ENCODE data around the gene FAM83F. TPM values are rescaled to one million over a fixed set of nuclear protein-coding genes. Genes with fewer than 3 reads are reported as not detected.

FAM83F gene
- polyA plus RNA-seq, 5 donors = 0.14 to 0.36 (median 0.34) TPM

DNA sequence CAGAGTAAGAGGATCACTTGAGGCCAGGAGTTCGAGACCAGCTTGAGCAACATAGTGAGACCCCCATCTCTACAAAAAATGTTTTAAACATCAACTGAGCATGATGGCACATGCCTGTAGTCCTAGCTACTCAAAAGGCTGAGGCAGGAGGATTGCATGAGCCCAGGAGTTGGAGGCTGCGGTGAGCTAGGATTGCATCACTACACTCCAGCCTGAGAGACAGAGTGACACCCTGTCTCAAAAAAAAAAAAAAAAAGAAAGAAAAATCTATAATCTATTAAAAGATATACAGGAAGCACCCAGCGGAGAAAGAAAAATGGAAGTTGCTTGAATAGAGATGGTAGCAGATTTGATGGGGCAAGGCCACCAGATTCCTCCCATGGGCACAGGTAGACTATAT, 61.8 kb downstream of the FAM83F start:
- no peak for DNase-seq

DNA sequence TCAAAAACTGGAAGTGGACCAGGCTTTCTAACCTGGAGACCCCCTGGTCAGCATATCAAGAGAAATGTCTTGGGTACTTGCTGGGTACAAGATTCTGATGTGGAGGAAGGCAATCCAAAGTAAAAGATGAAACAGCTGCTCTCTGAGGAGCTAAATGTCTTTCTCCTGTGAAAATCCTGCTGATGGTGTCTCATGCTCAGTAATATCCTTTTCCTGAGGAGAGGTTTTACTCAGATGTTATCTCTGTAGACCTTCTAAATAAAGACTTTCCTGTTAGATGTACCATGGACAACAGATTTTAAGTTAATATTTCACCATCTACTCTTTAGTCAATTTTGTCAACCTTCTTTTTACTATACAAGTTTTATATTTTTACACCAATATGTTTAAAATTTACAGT, 62.9 kb downstream of the FAM83F start:
- no peak for DNase-seq

DNA sequence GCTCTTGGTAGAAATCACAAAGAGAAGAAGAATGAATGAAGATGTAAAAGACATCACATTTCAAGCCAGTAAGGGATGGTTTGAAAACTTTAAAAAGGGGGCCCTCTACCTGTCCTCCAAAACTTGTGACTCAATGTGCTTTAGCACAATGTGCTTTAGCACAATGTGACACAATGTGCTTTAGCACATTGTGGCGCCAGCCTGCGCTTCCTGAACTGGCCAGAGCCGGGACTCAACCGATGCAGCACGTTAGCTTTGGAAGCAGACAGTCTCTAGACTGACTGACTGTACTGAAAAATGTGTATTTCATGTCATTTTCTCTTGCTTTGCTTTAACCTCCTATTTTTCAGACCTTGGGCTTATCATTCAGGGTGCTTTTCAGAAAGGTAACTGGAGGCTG, 63.5 kb downstream of the FAM83F start:
- DNase-seq = no peak

DNA sequence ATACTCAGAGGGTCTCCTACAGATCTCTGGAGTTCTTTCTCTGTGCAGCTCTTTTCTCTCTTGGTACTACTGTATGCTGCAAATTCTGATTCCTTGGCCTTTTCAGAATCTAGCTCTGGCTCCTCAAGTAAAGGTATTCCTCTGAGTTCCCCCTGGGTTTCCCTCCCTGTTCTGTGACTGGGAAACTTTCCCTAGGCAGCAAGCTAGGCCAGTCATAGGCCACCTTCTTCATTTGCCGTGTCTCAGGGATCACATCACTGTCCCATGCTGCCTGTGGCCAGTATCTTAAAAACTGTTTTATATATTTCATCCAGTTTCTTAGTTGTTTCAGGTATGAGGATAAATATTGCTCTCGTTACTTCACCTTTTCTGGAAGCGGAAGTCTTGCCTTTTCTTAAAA, 71.2 kb downstream of the FAM83F start:
- no peak for DNase-seq

DNA sequence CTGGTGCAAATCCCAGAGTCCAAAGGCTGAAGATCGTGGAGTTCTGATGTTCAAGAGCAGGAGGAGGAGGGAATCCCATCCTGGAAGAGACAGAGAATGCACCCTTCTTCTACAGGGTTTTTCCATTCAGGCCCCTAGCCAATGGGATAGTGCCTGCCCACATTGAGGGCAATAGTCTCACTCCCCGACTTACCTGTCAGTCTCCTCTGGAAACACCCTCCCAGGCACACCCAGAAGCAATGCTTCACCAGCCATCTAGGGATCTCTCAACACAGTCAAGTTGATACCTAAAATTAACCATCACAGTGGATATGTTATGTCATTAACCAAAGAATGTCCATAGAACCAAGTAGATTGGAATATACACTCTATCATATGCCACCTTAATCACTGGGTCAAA, 72.9 kb downstream of the FAM83F start:
- no peak for DNase-seq

DNA sequence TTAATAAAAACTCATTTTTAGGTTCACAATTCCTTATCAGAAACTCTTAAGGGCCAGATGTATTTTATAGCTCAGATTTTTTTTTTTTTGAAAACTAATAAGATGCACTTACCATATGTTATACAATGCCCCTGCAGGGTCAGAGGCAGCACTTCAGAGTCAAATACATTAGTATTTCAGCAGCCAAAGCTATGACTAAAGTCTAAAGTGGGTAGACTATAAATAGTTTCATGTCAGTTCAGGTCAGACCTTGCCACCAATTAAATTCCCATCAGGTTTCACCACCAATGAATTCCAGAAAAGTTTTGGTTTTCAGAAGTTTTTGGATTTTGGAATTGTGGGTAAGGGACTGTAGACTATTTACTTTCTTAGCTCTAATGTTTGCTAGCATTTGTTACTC, 75.9 kb downstream of the FAM83F start:
- no peak for DNase-seq

GRCh38 chr22:40071720-40072119, 77.0 kb downstream of the FAM83F start:
- no peak for DNase-seq

DNA sequence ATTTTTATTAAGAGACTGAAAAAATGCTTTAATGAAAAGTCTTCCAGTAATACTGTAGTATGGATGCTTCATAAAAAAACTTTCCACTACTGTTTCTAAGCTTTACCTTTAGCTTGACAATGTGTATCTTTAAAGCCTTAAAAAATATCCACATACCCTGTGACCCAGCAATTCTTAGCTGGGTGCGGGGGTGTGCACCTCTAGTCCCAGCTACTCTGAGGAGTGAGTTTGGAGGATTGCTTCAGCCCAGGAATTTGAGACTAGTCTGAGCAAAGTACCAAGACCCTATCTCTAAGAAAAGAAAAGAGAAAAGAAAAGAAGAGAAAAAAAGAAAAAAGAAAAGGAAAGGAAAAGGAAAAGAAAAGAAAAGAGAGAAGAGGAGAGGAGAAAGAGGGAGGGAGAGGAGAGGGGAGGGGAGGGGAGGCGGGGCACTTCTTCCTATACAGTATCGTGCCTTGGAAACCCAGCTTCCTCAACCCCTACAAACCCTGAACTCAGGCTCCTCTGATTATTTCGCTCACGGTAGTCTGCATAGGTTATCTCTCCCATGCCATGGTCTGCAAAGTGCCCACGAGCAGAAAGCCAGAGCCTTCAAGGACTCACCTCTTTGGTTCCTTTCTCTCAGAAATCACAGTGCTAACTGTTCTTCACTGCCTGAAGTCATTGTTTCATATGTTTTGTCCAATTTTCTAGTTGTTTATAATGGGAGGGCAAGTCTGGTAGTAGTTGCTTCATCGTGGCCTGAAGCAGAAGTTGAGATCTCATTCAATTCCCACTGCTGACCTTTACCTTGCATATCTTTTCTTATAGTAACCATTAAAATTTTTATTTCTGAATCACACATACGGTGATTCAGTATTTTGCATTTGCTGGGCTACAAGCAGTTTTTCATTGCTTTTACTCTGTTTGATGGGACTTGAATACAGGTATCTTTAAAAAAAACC, 82.2 kb downstream of the FAM83F start:
- no peak for DNase-seq

- no peak for DNase-seq
Measured at GRCh38 chr22:40077646-40078016, 82.9 kb downstream of the FAM83F start.

DNA sequence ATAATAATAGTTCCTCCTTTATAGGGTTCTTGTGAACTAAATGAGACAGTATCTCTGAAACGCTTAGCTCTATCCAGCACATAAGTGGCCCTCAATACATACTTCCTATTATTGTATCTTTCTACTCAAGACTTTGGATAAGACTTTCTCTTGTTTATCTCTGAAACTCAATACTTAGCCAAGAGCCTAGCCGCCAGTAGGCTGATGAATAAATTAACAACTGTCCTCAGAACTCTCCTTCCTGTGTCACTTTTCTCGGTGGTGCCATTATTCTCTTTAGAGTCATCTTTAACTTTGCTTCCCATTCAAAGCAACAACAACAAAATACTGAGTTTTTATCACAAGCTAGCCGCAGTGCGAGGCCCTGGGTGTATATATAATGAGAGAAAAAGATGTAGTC, 86.9 kb downstream of the FAM83F start:
- DNase-seq = no peak

GRCh38 chr22:40082184-40082583, 87.4 kb downstream of the FAM83F start:
- no peak for DNase-seq

DNA sequence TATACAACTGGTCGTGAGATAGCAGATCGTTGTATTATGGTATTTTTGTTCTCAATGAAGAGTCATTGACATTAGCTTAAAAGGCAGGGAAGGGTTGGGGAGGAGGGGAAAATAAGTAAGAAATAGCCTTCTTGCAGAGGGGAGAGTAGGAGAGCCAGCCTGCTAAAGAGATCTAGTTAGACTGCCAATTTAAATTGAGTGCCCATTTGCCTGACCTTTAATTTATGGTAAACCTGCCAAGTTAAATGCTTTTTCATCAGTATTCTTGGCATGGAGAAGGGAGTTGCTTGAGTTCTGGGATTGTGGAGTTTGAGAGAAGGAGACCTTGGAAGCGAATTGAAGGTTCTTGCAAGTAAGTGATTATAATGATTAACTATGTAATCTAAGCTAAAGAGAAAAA, 89.0 kb downstream of the FAM83F start:
- DNase-seq = no peak

- DNase-seq = no peak
Measured at GRCh38 chr22:40084246-40084645, 89.5 kb downstream of the FAM83F start.

DNA sequence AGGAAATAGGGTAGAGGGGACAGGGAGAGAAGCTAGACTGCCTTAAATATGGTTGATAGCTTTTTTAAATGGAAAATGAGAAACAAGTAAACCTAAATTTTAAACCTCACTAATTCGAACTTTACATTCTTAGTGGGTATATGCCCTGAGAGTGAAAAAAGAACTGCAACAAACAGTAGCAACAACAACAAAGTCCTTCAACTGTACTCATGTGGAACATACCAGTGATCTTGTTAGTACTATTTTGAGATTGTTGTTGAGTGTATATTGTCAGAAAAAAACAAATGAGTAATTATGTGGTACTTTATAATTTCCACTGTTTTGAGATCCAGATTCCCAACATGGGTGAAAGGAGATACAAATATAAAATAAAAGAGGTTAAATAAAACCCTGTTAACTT, 94.1 kb downstream of the FAM83F start:
- no peak for DNase-seq

Other genes with a start within 250 kb of the FAM83F start
- not detected for gene ENTHD1, start 101.2 kb upstream of the FAM83F start, polyA plus RNA-seq (ENCODE audit: insufficient read depth in 1 of 5, insufficient read length in 5 of 5, low replicate concordance in 1 of 5)
- gene GRAP2, start 93.9 kb upstream of the FAM83F start, polyA plus RNA-seq (ENCODE audit: insufficient read depth in 1 of 5, insufficient read length in 5 of 5, low replicate concordance in 1 of 5) = 1 to 10 TPM; 1.6 to 2.6 (median 1.9) TPM
- gene TMA7B, start 34.6 kb upstream of the FAM83F start, polyA plus RNA-seq (ENCODE audit: insufficient read depth in 1 of 5, insufficient read length in 5 of 5, low replicate concordance in 1 of 5) = under 1 TPM; 0.22 to 0.45 (median 0.37) TPM
- 10 to 100 TPM in 4 of 5 donors, 1 to 10 TPM in 1; 9.9 to 14.2 (median 13.1) TPM for gene TNRC6B, start 183.0 kb downstream of the FAM83F start, polyA plus RNA-seq (ENCODE audit: insufficient read depth in 1 of 5, insufficient read length in 5 of 5, low replicate concordance in 1 of 5)